Astrocyte of the hippocampus (primary cell): ENCODE measurements around the gene GDPD5.
"Not testable (repeated sequence)": the region's sequence is repeated elsewhere in the genome, so short reads cannot be mapped to it uniquely, and the experiment has no call there.

Experiments
- DNase-seq: peaks from one replicate; pipeline ENCODE4 v3.0.0; 2011; ENCODE audit warnings: low read depth, low spot score

The GDPD5 gene

DNA sequence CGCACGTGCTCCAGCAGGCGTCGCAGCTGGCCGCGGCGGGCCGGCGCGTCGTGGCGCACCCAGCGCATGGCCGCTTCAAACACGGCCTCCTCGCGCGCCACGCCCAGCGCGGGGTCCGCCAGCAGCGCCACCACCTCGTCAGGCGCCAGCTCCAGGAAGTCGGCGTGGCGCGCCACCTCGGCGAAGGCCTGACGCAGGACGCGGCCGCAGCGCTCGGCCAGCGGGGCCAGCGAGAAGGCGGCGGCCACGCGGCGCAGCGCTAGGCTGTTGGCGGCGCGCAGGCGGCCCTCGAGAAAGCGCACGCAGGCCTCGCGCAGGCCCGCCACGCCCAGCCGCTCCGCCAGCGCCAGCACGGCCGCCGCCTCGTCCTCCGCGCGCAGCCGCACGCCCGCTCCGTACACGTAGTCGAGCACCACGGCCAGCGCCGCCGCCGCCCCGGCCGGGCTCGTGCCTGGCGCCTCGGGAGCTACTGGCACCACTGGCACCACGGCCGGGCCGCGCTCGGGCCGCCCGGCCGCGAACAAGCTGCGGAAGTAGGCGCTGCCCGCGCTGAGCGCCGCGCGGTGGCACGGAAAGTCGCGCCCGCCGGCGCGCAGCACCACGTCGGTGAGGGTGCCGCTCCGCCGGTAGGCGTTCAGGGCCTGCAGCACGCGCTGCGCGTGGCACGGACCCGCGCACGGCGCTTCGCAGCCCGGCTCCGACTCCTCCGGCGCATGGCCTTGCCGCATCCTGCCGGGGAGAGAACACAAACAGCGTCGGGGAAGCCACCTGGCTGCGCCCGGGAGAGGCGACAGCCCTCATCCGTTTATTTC lies 95.6 kb downstream of the GDPD5 start:
- DNase-seq, result peak; percentile 88

DNA sequence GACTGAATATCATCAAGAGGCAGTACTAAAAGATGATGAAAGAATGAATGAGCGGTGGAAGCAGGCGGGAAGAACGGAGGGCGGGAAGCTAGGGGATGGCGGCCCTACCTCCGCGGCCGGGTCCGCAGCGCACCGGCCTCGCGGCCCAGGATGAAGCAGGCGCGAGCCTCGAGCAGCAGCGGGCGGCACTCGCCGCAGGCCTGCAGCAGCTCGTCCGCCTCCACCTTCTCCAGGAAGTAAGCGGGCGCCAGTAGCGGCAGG lies 96.2 kb downstream of the GDPD5 start:
- DNase-seq, result no peak

DNA sequence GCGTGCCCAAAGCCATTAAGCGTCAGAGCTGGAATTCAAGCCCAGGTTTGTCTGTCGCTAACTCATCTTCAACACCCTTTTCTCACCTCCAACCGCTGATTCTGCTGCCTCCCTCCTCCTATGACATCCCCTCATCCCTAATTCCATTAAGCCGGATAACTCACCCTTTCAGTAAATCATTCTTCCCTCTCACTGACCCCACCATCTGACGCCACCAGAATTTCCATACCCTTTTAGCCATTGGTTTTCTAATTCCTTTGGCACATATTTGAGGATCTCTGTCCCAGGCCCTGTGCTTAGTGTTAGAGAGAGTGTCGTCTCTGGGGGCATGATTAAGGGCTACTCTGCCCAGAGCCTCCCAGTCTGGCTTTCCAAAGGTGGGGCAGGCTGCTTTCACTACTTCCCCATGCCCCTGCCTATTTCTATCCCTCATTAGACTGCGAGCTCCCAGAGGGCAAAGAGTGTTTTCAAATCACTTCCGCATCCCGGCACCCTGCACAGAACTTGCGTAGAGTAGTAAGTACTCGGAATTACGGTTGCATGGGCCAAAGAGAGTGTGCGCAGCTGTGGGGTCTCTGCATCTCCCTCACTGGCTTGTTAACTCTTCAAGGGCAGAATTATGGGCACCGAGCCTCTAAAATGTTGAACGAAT lies 96.6 kb downstream of the GDPD5 start:
- no peak for DNase-seq

DNA sequence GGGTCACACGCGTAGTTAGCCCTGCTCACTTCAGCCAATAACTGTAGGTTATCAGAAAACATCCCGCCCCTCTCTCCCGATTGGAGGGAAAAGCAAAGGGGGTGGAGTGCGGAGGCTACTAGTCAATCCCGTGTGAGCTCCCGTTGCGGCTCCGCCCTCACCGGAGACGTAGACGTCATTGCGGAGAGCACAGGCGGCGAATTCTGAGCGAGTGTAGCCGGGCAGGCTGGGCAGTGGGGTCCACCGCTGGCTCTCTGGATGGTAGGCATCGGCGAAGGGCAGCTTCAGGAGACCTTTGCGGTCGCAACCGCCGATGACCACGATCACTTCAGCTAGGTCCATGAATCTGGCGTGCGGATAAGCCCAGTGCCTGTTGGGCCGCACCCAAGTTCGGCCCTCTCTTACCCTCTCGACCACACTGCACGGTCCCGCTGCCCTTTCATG lies 97.4 kb downstream of the GDPD5 start:
- peak; percentile 95 for DNase-seq

DNA sequence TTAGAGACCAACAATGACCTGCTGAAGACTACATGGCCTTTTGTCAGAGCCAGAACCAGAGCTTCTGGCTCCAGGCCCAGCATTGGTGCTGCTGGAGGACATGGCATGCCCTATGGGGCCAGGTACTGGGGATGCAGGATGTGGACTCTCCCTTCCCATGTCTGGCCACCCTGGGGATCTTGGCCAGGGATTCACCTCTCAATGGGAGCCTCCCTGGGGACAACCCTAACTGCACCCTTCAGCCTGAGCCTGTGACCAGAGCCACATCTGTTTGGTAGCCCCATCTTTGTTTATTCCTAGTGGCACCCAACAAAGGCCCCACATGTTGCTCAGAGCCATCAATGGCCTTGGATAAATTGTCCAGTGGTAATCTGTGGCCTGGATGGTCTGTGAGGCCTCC lies 98.6 kb downstream of the GDPD5 start:
- DNase-seq, result no peak

DNA sequence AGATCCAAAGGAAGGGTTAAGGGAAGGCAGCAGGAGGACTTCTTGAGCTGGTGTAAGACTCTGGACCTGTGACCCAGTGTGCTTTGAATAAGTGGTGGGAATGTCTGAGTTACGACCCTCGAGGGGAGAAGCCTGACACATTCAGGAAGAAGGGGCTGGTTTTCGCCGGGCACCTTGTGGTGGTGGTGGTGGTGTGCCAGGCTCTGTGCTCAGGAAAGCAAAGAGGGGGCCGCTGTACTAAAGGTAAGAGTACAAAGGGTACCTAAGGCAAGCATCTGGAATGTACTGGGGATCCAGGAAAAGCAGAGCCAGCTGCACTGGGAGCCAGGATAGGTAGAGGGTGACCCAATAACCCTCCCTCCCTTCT lies 99.0 kb downstream of the GDPD5 start:
- DNase-seq, result no peak

DNA sequence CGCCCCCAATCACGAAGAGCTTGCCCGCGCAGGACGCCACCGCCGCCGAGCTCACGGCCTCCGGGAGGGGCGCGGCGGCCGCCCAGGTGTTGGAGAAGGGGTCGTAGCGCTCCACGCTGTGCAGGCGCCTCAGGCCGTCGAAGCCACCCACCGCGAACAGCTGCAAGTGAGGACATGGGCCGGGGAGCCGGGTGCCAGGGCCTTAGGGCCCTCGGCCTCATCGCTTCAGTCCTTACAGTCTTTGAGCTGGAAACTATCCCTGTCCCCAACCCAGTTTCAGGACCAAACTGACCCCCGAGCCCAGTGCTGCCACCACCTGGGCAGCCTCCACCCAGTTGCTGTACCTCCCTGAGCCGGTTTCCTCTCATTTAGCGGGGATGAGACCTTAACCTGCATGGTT lies 100.3 kb downstream of the GDPD5 start:
- DNase-seq, result no peak

DNA sequence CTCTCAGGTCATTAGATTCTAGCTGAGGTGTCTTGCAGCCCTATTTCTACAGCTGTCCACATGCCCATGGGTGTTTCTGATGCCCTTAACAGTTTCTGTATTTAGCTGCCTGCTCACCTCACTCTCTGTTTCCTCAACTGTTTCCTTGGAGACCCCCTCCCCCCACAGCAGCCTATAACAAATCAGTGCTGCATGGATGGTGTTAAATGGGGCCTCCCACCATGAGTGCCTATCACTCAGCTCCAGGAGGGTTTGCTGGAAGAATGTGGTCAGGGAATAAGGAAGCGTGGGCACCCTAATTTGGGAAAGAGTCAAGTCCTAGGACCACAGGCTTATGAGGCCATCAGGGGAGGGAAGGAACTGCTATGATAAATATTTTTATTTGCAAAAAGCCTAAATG lies 101.3 kb downstream of the GDPD5 start:
- peak; percentile 43 for DNase-seq

DNA sequence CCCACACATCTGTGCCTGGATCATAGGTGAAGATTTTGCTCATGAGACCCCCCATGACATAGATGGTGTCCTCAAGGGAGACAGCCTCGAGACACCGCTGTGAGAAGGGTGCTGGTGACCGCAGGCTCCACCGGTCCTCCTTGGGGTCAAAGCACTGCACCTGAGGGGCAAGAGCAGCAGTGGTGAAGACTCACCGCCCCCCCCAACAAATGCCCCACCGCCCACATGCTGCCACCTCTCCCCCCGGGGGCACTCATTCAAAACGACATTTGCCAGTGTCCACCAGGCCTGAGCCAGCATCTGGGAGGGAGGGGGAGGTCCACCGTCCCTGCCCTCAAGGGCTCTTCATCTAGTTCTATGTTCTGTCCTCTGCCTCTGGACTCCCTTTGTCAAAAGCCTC lies 102.0 kb downstream of the GDPD5 start:
- no peak for DNase-seq

DNA sequence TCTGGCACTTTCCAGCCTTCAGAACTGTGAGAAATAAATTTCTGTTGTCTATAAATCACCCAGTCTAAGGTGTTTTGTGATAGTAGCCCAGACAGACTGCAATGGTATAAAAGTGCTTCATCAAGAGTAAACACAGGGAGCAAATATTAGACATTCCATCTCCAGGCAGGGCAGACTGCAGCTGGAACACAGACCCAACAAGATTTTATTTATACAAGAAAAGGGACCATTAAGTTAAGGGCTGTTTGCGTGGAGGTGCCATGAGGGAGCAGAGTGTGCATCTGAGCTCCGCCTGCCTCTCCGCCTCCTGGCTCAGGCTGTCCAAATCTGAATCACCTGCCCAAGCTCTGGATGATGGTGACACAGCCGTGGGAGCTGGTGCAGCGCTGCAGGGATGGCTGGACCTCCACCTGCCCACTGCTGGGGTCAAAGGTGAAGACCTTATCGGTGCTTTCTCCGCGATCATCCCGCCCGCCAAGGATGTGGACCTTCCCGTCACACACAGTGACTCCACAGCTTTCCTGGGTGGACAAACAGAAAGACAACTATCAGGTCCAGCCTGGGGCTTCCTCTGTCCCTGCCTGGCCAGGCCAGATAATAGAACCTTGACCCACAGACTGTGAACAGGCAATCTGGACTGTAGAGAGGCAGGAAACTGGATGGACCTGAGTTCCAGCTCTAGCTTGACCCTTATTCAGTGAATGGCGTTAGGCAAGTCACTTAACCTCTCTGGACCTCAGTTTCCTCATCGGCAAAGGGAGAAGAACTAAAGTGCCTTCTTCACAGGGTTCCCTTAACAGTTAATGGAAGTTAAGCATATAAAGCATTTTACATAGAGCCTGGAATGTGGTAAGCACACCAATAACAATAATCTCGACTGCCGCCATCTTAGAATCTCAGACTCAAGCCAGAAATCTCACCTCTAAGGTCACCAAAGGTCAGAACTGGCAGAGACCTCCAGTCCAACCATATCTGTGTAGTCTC lies 103.2 kb downstream of the GDPD5 start:
- no peak for DNase-seq

DNA sequence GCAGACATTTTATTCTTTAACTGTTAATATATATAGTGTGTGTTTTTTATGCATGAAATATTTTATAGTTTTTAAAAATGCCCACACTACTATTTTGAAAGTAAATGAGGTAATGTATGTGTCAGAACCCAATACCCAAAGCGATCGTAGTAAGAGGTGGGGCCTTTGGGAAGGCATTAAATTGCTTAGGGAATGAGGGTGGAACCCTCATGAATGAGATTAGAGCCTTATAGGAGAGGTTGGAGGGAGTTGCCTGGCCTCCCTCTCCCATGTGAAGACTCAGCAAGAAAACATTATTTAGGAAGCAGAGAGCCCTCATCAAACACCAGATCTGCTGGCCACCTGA lies 103.9 kb downstream of the GDPD5 start:
- no peak for DNase-seq

DNA sequence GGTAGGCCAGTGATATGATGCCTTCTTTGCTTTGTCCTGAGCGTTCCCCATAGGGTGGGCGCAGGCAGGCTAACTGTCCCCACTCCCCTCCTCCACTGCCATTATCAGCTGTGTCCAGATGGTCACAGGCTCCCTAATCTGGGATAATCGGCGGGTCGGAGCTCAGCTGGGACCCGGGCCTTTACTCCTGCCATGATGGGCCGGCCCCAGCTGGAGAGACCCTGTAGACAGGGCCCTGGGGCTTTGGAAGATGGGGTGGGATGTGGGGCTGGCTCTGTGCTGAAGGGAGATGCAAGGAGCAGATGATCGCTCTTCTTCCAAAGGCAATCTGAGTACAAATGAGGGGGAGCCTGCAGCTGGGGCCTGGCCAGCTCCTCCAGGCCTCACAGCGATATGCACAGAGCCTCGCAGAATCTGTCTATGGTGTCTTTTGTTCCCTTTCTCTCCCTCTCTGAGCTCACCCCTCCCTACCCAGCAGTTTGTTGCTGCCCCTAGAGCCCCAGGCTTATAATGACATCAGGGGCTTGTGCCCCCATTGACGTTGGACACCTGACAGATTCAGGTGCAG lies 104.6 kb downstream of the GDPD5 start:
- DNase-seq, result no peak

DNA sequence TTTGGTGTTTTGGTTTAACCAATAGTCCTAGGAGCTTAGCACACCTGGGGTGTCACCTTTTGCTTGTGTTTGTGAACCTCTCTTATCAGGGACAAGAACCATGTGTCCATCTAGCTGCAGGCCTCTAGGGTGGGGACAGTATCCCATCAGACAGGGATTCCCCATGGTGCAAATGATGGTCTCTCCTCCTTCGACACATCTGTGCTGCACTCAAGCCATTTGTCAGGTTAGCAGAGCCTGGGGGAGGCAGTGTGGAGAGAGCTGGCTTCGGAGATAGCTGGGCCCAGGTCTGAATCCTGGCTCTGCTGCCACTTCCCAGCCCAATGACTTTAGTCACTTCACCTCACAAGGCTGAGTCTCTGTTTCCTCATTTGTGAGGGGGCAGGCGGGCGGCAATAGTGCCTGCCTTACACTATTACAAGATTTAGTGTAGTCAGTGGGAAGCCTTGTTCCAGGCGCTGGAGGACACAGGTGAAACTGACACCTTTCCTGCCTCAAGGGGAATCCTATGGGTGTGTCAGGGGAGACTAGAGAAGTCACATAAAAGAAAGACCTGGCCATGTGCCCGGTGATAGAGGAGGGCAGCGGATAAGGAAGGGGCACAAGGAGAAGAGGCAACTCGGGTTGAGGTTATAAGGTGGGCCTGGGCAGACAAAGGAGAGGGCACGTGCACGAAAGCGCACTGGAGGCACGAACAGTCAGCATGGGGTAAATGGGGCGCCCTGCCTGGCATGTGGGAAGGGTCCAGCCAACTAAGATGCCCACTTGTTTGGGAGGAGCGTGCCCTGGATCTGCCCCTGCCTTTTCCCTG lies 105.3 kb downstream of the GDPD5 start:
- DNase-seq, result no peak

DNA sequence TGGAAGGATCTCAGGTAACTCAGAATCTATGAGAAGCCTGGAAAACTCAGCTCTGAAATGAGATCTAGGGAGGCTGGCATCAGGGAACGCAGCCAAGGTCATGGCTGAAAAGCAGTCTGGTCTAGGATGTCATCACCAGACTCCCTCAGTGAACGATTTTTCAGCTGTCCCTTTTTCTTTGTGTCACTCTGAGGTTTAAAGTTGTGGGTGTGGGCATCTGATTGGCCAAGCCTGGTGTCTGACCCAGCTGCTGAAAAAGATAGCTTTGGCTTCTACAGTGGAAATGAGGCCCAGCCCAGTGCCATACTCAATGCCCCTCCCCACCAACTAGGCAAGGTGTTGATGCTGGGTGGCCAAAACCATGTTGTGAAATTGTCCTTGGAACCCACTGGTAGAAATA lies 111.9 kb downstream of the GDPD5 start:
- no peak for DNase-seq

DNA sequence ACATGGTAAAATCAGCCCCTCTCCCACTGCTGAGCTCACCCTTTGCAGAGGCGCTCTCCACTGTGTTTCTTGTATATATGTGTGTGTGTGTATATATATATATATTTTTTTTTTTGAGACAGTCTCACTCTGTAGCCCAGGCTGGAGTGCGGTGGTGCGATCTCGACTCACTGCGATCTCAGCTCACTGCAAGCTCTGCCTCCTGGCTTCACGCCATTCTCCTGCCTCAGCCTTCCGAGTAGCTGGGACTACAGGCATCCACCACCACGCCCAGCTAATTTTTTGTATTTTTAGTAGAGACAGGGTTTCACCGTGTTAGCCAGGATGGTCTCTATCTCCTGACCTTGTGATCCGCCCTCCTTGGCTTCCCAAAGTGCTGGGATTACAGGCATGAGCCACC lies 112.6 kb downstream of the GDPD5 start:
- DNase-seq, result not testable (repeated sequence)

DNA sequence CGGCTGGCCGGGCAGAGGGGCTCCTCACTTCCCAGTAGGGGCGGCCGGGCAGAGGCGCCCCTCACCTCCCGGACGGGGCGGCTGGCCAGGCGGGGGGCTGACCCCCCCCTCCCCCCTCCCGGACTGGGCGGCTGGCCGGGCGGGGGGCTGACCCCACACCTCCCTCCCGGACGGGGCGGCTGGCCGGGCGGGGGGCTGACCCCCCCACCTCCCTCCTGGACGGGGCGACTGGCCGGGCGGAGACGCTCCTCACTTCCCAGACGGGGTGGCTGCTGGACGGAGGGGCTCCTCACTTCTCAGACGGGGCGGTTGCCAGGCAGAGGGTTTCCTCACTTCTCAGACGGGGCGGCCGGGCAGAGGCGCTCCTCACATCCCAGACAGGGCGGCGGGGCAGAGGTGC lies 115.8 kb downstream of the GDPD5 start:
- not testable (repeated sequence) for DNase-seq

DNA sequence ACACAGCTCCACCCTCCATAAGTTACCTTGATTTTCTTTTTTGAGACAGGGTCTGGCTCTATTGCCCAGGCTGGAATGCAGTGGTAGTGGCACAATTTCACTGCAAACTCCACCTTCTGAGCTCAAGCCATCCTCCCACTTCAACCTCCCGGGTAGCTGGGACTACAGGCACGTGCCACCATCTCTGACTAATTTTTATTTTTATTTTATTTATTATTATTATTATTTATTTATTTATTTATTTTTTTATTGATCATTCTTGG lies 116.9 kb downstream of the GDPD5 start:
- DNase-seq, result no peak

DNA sequence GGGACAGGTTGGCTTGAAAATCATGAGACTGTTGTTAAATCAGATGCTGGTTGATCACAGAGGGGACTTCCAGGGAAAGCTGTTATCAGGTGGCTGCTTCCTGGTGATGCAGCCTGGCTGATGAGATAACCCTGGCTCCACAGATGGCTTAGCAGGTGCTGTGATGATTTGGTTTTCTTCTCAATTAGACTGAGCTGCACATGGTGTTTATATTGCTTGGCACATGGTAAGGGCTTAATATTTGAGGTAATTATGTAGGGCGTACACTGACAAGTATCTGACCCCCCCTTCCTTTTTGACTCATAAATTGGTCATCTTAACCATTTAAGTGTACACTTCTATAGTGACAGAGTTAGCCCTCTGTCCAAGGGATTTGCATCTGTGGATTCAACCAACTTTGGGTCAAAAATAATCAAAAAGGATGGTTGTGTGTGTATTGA lies 119.4 kb downstream of the GDPD5 start:
- no peak for DNase-seq

DNA sequence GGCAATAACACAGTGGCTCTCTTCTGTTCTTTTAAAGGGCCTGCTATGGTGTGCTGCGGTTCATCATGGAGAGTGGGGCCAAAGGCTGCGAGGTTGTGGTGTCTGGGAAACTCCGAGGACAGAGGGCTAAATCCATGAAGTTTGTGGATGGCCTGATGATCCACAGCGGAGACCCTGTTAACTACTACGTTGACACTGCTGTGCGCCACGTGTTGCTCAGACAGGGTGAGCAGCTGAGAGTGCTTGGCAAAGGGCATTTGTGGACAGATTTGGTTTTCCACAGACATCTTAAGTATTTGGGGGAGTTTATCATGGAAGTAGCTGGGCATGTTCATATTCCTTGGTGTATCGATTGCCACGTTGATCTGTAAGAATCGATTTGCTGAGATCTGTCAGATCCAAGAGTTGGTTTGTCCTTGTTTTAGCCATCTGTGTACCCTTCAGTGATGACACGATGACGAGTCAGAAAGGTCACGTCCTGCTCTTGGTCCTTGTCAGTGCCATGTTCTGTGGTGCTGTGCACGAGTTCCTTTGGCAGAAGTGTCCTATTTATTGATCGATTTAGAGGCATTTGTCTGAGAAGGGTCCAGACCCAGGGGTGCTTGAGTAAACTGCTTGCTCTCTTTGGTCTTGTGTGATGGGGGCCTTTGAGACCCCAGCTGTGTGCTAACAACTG lies 121.6 kb downstream of the GDPD5 start:
- no peak for DNase-seq

DNA sequence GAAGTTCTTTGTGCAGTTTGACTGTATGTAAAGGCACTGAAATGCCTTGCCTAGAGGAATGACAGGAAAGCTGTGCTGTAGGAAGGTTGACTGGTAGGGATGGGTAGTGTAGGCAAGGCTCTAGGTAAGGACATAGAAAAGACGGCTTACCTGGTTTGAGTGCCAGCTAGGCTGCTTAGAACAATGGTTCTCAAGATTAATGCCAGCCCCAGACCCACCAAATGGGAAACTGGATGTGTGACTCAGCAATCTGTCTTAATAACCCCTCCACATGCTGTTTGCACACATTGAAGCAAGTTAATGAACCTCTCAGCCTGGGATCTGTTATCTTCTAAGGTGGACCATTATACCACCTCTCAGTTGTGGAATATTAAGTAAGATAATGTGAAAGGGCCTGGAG lies 122.7 kb downstream of the GDPD5 start:
- DNase-seq, result no peak
